OCI-LY7 (cell line): ENCODE measurements around the gene LRP1B.

Experiments
- CTCF ChIP-seq: fragments of 200-600 bp; sonication (generic); conservative IDR thresholded peaks from 2 replicates; pipeline ENCODE4 v1.5.1; 2014; ENCODE audit warnings: mild to moderate bottlenecking, antibody characterized with exemption, low read length, moderate library complexity, mixed read lengths
- EZH2phosphoT487 ChIP-seq: fragments of 200-600 bp; sonication (generic); IDR thresholded peaks from 2 replicates; pipeline ENCODE4 v1.6.1; 2018; ENCODE audit warnings: low read depth, borderline replicate concordance, mild to moderate bottlenecking, mixed run types, antibody characterized with exemption, low read length, moderate library complexity, mixed read lengths

- TF ChIP-seq CTCF, result no peak
- TF ChIP-seq EZH2phosphoT487, result no peak
Observed at GRCh38 chr2:141526760-141527159, 604.1 kb downstream of the LRP1B start.
